PC-3 (cell line): ENCODE results near the gene CLTCL1. TPM values are rescaled to one million over a fixed set of nuclear protein-coding genes. Genes with fewer than 3 reads are reported as not detected.
"Not testable (repeated sequence)": the region's sequence is repeated elsewhere in the genome, so short reads cannot be mapped to it uniquely, and the experiment has no call there.

ENCODE experiments used
- ATAC-seq: fragments of 200-7000 bp; cut with Tn5 transposase; 2 replicates; pipeline ENCODE4 v1.9.1; 2020; ENCODE audit warnings: mild to moderate bottlenecking, moderate library complexity
- BruUV-seq: library from RNA; stranded (reverse); fragments of 400-500 nt; replicated peaks from 2 replicates; lab custom pipeline; 2021; lab: Mats Ljungman, UMichigan
- CTCF ChIA-PET: fragments of 300-600 bp; sonication (Branson Sonifier 250); formaldehyde crosslinking; loops from one replicate; lab custom pipeline; 2022; ENCODE audit warnings: antibody characterized with exemption; lab: Charles Lee
- POLR2A ChIA-PET: fragments of 300-600 bp; sonication (Branson Sonifier 250); formaldehyde crosslinking; loops from one replicate; lab custom pipeline; 2022; ENCODE audit warnings: antibody characterized with exemption; ENCODE audit not compliant: unreplicated experiment; lab: Charles Lee
- DNase-seq: peaks from one replicate; pipeline ENCODE4 v3.0.0-alpha.2; 2015
- H2AFZ ChIP-seq: fragments of 300-600 bp; sonication (generic); 2 replicates; pipeline ENCODE4 v1.6.0; 2016; ENCODE audit warnings: antibody characterized with exemption, low read length
- H3F3A ChIP-seq: fragments of 300-600 bp; sonication (generic); one replicate; pipeline ENCODE4 v1.6.0; 2017; ENCODE audit warnings: antibody characterized with exemption, low read length, control low read depth, mild to moderate bottlenecking; ENCODE audit not compliant: unreplicated experiment
- H3K27ac ChIP-seq: fragments of 300-600 bp; sonication (generic); 2 replicates; pipeline ENCODE4 v1.5.1; 2016; ENCODE audit warnings: mild to moderate bottlenecking, low read length
- H3K27me3 ChIP-seq: fragments of 300-600 bp; sonication (generic); 2 replicates; pipeline ENCODE4 v1.6.1; 2016; ENCODE audit warnings: low read length, mixed read lengths
- H3K36me3 ChIP-seq: fragments of 300-600 bp; sonication (generic); 2 replicates; pipeline ENCODE4 v1.6.1; 2016; ENCODE audit warnings: low read depth, mixed run types, low read length, mixed read lengths
- H3K4me1 ChIP-seq: fragments of 300-600 bp; sonication (generic); 2 replicates; pipeline ENCODE4 v1.5.1; 2016; ENCODE audit warnings: low read length; ENCODE audit not compliant: insufficient read depth
- H3K4me2 ChIP-seq: fragments of 300-600 bp; sonication (generic); 2 replicates; pipeline ENCODE4 v1.6.0; 2016; ENCODE audit warnings: low read length
- H3K4me3 ChIP-seq: fragments of 300-600 bp; sonication (generic); 2 replicates; pipeline ENCODE4 v1.5.1; 2016; ENCODE audit warnings: mild to moderate bottlenecking, low read length, mixed read lengths
- H3K79me2 ChIP-seq: fragments of 300-600 bp; sonication (generic); 2 replicates; pipeline ENCODE4 v1.6.1; 2017; ENCODE audit warnings: low read length, mixed read lengths
- H3K9ac ChIP-seq: fragments of 300-600 bp; sonication (generic); 2 replicates; pipeline ENCODE4 v1.6.0; 2016; ENCODE audit warnings: mild to moderate bottlenecking, low read length
- H3K9me2 ChIP-seq: fragments of 300-600 bp; sonication (generic); replicated peaks from 2 replicates; pipeline ENCODE4 v1.6.1; 2016; ENCODE audit warnings: mixed run types, low read length, mixed read lengths
- H3K9me3 ChIP-seq: fragments of 300-600 bp; sonication (generic); 2 replicates; pipeline ENCODE4 v1.6.1; 2016; ENCODE audit warnings: low read length, mixed read lengths
- H4K20me1 ChIP-seq: fragments of 300-600 bp; sonication (generic); 2 replicates; pipeline ENCODE4 v1.6.1; 2016; ENCODE audit warnings: low read length, mixed read lengths
- EZH2 ChIP-seq: fragments of 300-600 bp; sonication (generic); IDR thresholded peaks from one replicate; pipeline ENCODE4 v1.6.1; 2017; ENCODE audit warnings: antibody characterized with exemption, mild to moderate bottlenecking, low read length; ENCODE audit not compliant: unreplicated experiment
- EZH2phosphoT487 ChIP-seq: fragments of 300-600 bp; sonication (generic); IDR thresholded peaks from 2 replicates; pipeline ENCODE4 v1.6.1; 2018; ENCODE audit warnings: mild to moderate bottlenecking, antibody characterized with exemption, low read length, borderline replicate concordance
- intact Hi-C: fragments of 100-400 bp; cut with micrococcal nuclease; formaldehyde crosslinking; loops from 2 replicates; pipeline ENCODE4 v1.9.0; 2023
- total RNA-seq: library from RNA; depleted of rRNA; stranded (reverse); fragments of >200 nt; gene quantifications from 2 replicates; pipeline ENCODE4 v1.2.3, GENCODE V29; 2014
- TF ChIP-seq, protein P1 (sequence below): fragments of 300-600 bp; sonication (generic); conservative IDR thresholded peaks from 2 replicates; pipeline ENCODE4 v1.5.1; 2017; ENCODE audit warnings: antibody characterized with exemption, low read depth, mild to moderate bottlenecking, low read length

CLTCL1 gene
- total RNA-seq, 1 experiment from 2014 or later: 5.5 TPM

- intact Hi-C loops: no loop called here
- no TSS peak for BruUV-seq
- ATAC-seq: no peak
Observed at GRCh38 chr22:19258371-19258770, 33.1 kb downstream of the CLTCL1 start.

GRCh38 chr22:19256362-19256761 lies 35.2 kb downstream of the CLTCL1 start:
- BruUV-seq, H3K79me2 ChIP-seq, H3K27ac ChIP-seq, H3K9me3 ChIP-seq, H3F3A ChIP-seq, DNase-seq, H3K36me3 ChIP-seq, POLR2A ChIA-PET, H3K4me2 ChIP-seq, H4K20me1 ChIP-seq, H3K9me2 ChIP-seq, CTCF ChIA-PET, H3K4me3 ChIP-seq, H3K27me3 ChIP-seq, ATAC-seq, intact Hi-C loops, H2AFZ ChIP-seq, H3K9ac ChIP-seq, H3K4me1 ChIP-seq: not testable (repeated sequence)

More at GRCh38 chr22:19258371-19258770, 33.1 kb downstream of the CLTCL1 start:
- Histone ChIP-seq H4K20me1 (no peaks in the 10 kb centered on the region), H3K27ac (no peak overlapping the region), H3K4me2 (no peak overlapping the region), H3K9me3 (no peaks in the 10 kb centered on the region), H3K9me2 (no peaks in the 10 kb centered on the region), H3K79me2 (no peaks in the 10 kb centered on the region), H3K36me3 (no peaks in the 10 kb centered on the region; the same call in 1 of the 2 replicates), H3K4me1 (no peaks in the 10 kb centered on the region), H3K27me3 (no peaks in the 10 kb centered on the region), H3F3A (no peaks in the 10 kb centered on the region), H3K4me3 (no peak overlapping the region), H2AFZ (no peak overlapping the region), H3K9ac (no peak overlapping the region)
- ChIA-PET CTCF (no interaction called here), POLR2A (no interaction called here)
- no peak for DNase-seq
- TF ChIP-seq EZH2phosphoT487 (no peak), EZH2 (no peak)
- TF ChIP-seq, protein P1, sequence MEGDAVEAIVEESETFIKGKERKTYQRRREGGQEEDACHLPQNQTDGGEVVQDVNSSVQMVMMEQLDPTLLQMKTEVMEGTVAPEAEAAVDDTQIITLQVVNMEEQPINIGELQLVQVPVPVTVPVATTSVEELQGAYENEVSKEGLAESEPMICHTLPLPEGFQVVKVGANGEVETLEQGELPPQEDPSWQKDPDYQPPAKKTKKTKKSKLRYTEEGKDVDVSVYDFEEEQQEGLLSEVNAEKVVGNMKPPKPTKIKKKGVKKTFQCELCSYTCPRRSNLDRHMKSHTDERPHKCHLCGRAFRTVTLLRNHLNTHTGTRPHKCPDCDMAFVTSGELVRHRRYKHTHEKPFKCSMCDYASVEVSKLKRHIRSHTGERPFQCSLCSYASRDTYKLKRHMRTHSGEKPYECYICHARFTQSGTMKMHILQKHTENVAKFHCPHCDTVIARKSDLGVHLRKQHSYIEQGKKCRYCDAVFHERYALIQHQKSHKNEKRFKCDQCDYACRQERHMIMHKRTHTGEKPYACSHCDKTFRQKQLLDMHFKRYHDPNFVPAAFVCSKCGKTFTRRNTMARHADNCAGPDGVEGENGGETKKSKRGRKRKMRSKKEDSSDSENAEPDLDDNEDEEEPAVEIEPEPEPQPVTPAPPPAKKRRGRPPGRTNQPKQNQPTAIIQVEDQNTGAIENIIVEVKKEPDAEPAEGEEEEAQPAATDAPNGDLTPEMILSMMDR: no peak

DNA sequence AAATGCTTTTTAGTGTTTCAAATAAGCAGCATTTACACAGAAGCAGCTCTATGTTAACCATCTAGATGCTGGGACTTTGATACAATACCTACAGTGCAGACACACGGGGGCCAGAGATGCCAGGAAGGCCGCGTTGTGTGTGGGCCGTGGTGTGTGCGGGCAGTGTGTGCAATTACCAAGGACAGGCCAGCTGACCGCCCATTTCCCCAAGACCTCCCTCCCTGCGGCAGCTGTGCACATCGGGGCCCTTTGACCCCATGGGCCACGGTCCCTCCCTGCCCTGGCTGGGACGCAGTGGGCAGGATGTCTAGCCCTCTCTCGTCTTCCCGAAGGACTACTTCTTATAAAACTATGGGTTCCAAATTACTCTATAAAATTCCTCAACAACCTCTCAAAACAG lies 38.4 kb downstream of the CLTCL1 start:
- Histone ChIP-seq H3K36me3 (no peaks in the 10 kb centered on the region; the same call in 1 of the 2 replicates), H3K27ac (no peak overlapping the region), H3F3A (no peaks in the 10 kb centered on the region), H2AFZ (no peak overlapping the region), H3K79me2 (no peaks in the 10 kb centered on the region), H3K4me1 (no peaks in the 10 kb centered on the region), H3K4me3 (no peak overlapping the region), H3K9ac (no peak overlapping the region), H3K4me2 (no peak overlapping the region), H3K27me3 (no peaks in the 10 kb centered on the region), H4K20me1 (no peaks in the 10 kb centered on the region), H3K9me2 (no peaks in the 10 kb centered on the region), H3K9me3 (no peaks in the 10 kb centered on the region)
- TF ChIP-seq EZH2 (no peak), EZH2phosphoT487 (no peak)
- TF ChIP-seq, protein P1: no peak
- DNase-seq (no peak), ATAC-seq (no peak)
- no TSS peak for BruUV-seq
- intact Hi-C loops: no loop called here
- ChIA-PET CTCF (no interaction called here), POLR2A (no interaction called here)
